NCI-H2107 treated with DMSO at 0.1 percent for 48 hours (cell line): ENCODE data around the gene TP53TG5.
A peak's percentile ranks its signal among the peaks of the same experiment; 100 is the strongest.

Experiments used
- DNase-seq: peaks from one replicate; lab custom pipeline; 2025; ENCODE audit not compliant: unreplicated experiment; lab: John Stamatoyannopoulos, UW

The TP53TG5 gene

GRCh38 chr20:45405571-45406259 lies 27.6 kb upstream of the TP53TG5 start:
- DNase-seq: no peak

DNA sequence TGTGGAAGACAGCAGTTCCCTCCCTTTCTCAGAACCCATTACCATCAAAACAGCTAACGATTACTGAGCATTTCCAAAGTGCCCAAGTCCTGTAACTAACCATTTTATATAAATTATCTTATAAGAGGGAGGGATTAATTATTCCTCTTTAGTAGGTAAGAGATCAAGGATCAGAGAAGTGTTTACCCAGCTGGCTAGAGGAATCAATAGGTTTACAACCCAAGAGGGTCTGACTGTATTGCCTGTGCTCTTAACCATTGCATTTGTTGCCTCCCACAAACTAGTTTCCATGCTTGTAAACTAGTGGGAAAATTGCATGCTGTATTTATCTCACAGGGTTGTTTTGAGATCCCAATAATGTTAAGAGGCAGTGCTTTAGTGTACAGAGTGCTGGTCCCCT lies 26.3 kb upstream of the TP53TG5 start:
- DNase-seq: peak; percentile 19

DNA sequence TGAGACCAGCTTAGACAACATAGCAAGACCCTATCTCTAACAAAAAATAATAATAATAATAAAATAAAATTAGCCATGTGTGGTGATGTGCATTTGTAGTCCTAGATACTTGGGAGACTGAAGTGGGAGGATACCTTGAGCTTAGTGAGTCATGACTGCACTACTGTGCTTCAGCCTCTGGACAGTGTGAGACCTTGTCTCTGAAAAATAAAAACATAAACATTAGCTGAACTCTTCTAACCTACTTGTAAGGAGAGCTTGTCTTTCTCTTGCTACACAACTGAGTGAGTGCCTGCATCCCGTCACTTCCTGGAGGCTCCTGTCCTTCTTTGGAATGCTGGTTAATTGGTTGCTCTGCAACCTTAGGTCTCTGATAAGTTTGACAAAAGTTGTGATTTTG lies 24.8 kb upstream of the TP53TG5 start:
- no peak for DNase-seq

DNA sequence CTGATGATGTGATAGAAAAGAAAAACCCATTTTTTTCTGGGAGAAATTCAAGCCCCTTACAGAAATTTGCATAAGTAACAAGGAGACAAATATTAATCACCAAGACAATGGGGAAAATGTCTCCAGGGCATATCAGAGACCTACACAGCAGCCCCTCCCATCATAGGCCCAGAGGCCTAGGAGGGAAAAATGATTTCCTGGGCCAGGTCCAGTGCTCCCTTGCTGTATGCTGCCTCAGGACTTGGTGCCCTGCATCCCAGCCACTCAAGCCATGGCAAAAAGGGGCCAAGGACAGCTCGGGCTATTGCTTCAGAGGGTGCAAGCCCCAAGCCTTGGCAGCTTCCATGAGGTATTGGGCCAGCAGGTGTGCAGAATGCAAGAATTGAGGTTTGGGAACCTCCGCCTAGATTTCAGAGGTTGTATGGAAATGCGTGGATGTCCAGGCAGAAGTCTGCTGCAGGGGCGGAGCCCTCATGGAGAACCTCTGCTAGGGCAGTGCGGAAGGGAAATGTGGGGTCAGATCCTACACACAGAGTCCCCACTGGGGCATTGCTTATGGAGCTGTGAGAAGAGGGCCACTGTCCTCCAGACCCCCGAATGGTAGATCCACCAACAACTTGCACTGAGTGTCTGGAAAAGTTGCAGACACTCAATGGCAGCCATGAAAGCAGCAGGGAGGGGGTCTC lies 22.4 kb upstream of the TP53TG5 start:
- no peak for DNase-seq

DNA sequence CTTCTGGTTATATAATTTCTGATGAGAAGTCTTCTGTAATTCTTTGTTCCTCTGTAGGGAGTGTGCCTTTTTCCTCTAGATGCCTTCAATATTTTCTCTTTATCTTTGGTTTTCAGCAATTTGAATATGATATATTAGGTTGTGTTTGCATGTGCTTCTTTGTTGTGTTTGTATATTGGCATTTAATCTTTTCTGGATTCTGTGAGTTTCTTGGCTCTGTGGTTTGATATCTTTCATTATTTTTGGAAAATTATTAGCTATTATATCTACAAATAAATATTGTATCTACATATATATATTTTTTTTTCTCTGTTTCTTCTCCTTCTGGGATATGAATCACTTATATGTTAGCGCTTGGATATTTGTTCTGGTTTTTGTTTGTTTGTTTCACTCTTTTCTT lies 20.9 kb upstream of the TP53TG5 start:
- DNase-seq: no peak

DNA sequence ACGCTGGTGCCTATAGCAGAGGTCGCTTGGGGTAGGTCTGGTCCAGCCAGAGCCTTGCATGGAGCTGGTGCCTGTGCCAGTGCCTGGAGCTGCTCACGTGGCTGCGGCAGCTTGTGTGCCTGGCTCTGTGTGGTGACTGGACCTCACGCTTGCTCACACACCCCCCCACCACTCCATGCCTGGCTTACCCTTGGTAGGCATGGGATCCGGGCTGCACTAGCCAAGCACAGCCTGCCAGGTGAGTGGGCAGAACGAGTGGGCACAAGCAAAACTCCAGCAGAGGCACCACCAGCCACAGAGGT lies 16.9 kb upstream of the TP53TG5 start:
- DNase-seq: no peak

DNA sequence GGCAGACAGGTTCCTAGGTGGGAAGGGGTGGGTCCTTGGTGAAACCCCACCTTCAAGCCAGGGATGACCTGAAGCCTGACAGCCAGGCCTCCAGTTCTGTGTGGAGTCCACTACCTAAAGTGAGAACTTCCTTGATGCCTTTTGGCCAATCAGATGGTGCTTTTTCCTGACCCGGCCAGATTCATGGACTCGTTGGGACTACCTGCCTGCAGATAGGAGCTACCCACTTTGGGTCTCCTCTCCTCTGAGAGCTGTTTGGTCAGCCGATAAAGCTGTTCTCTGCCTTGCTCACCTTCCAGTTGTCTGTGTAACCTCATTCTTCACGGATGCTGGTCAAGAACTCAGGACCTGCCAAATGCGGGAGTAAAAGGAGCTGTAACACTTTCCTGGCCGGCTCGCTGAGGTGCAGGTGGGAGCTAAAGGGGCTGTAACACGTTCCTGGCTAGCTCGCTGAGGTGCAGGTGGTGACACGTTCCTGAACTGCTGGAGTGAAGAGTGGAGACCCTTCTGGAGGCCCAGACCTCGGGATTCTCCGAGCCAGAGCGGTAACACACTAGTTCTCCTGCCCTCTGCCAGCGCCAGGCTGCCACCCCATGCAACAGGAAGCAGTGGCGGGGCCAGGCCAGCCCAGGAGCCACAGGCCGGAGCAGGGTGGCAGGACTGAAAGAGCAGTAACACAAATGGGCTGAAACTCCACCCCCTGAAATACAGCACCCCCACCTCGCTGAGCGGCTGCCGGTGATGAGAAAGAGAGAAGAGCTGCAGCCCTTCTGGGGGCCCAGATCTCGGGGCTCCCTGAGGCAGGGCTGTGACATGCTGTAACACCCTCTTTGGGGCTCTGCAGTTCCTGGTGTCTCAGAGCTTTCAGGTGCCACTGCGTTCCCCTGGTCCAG lies 16.3 kb upstream of the TP53TG5 start:
- no peak for DNase-seq

- DNase-seq: no peak
Observed at GRCh38 chr20:45392733-45393132, 14.6 kb upstream of the TP53TG5 start.

DNA sequence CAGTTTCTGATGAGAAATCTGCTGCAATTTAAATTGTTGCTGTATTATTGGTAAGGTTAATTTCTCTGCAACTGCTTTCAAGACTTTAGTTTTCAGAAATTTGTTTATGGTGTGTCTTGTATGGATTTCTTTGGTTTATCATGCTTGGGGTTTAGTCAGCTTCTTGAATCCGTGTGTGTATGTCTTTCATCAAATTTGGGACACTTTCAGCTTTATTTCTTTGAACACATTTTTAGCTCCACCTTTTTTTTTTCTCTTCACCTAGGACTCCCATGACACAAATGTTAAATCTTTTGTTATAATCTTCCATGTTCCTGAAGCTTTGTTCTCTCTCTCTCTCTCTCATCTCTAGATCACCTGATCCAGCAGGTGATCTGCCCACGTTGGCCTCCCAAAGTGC lies 13.4 kb upstream of the TP53TG5 start:
- DNase-seq: no peak

DNA sequence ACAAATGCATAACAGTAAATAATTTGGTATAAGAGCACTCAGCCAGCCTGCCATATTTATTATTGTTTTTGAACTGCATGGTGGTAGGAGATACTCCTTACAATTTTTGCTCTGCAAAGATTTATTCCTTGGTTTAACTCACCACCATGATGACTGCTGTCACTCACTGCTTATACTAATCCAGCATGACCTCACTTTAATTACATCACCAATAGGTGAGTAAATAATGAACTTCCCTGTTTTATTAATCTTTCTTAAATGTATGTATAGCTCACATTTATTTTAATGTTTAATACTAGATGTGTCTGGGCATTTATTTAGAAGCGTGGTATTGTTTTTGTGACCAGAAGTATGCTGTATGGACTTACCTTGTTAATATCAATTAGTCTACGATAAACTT lies 12.8 kb upstream of the TP53TG5 start:
- DNase-seq: no peak

GRCh38 chr20:45387274-45387673 lies 9.1 kb upstream of the TP53TG5 start:
- no peak for DNase-seq

GRCh38 chr20:45377269-45377668 lies 856 bp downstream of the TP53TG5 start:
- DNase-seq: peak; percentile 4

GRCh38 chr20:45374966-45375365 lies 3.2 kb downstream of the TP53TG5 start:
- DNase-seq: no peak

DNA sequence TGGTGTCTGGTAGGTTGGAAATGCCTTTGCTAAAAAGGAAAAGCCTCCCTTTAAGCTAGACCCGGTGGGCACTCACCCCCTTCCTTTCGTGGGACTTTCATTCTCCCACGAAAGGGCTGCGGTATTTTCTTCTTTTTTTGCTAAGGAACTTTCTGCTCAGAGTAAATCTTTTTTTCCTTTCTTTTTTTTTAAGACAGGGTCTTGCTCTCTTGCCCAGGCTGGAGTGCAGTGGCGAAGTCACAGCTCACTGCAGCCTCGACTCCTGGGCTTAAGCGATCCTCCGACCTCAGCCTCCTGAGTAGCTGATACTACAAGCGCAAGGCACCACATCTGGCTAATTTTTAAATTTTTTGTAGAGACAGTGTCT lies 4.0 kb downstream of the TP53TG5 start:
- DNase-seq: no peak

DNA sequence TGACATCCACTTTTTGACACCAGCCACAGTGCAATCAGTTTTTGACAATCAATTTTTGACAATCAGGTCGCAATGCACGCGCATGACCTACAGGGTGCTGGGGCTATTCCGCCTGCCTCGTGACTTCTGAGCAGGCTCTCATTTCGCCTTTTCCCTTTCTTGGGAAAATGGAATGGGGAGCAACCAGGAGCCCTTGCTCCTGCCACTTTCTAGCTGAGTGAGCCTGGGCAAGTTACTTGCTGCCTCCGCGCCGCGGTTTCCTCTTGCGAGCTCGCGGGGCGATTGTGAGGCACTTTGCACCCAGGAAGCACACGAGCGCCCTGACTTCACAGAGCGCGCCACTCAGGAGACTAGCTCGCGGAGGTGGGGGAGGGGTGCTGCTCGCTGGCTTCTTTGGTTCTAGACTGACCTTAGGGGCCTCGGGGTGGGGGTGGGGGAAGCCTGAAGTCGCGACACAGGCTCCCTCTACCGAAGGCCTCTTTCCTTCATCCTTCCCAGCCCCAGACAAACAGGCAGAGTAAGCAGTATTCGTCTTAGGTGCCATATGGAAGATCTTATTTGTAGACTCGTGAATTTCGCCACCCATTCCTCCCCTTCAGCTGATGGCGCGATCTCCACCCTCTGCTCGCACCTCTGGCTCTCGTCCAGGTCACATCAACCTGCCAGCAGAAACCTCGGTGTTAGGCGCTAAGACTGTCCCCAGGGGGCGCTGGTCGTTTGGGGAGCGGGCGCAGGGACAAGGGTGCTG lies 4.6 kb downstream of the TP53TG5 start:
- peak; percentile 7 for DNase-seq

DNA sequence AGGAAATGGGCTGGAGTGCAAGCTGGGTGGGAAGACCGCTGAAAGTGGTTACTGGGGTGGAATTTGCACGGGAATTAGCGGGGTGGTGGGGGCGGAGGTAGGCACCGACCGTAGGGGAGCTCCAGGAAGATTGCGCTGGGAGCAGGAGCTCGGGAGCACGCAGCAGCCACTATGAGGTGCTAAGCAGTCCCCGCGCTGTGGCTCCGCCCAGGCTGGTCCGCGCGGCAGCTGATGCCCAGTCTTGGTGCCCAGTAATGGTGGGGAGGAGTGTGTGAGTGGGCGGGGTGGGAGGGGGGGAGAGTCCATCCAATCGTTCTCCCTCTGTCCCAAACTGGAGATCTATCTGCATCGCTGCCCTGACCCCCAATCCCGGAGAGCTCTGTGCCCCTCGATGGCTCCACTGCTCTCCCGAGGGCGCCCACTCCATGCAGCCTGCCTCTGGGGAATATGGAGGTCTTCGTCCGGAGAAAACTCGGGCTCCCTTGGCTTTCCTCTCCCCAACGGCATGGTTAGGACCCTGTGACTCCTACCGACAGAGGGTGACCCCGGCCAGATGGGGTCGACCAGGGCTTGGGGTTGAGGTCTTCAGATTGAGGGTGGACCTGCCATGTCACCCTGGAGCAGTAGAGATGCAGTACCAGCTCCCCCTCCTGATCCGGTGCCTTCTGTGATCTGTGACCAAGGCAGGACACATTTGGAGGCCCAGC lies 5.3 kb downstream of the TP53TG5 start:
- DNase-seq: no peak

DNA sequence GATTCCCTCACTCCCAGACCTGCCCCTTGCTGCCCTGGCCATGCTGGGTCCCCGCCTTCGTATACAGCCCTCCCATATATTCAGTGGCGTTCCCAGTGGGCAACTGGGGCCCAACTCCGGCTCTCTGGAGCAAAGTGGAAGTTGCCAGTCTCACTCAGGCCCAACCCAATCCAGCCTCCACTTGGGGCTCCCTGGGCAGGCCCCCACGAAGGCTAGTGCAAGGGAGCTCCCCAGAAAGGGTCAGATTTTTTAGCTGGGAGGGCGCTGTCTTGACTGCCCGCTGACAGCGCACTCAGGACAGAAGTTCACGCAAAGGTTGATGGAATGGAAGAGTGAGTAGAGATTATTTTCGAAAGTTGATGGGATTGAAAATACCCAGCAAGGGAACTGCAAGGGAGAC lies 5.9 kb downstream of the TP53TG5 start:
- no peak for DNase-seq

DNA sequence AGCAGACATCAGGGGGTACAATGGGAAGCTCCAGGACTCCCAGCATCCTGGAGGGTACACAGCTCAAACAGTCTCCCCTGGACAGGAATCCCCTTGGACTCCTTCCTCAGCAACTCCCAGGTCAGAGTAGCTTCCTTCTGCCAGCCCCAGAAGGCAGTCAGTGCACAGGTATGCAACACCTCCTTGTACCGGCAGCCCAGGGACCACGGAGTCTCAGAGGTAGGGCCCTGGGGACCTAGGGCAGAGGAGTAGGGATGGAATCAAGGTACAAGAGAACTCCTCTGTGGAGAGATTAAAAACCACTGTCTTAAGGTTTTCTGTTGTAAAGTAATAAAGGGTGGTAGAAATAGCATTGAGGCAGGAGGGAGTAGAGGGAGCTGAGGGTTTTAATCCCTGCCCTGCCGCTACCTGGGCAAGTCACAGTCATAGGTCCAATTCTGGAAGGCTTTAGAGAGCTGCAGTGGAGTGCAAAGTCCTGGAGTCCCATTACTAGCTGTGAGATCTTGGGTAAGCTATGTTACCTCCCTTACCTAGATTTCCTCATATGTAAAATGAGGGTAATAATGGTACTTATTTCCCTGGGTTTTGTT lies 7.5 kb downstream of the TP53TG5 start:
- no peak for DNase-seq

- DNase-seq: no peak
Observed at GRCh38 chr20:45368221-45368980, 9.7 kb downstream of the TP53TG5 start.

DNA sequence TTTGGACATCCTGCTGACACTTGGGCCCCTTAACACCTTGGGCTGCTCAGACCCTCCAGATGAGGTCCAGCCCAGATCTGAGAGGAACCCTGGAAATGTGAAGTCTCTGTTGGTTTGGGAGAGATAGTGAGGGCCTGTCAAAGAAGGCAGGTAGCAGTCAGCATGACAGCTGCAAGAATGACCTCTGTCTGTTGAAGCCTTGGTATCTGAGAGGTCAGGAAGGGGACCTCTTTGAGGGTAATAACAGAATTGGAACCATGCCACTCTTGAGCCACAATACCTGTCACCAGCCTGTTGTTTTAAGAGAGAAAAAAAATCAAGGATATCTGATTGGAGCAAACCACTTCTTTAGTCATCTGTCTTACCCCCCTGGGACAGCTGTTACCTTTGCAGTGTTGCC lies 11.0 kb downstream of the TP53TG5 start:
- no peak for DNase-seq
